Activated CD4-positive, alpha-beta T cell treated with anti-CD3 and anti-CD28 coated beads for 48 hours (primary cell): ENCODE measurements around the gene NAV2.
"Not testable (repeated sequence)": the region's sequence is repeated elsewhere in the genome, so short reads cannot be mapped to it uniquely, and the experiment has no call there.

ENCODE experiments used
- DNase-seq: peaks from one replicate; pipeline ENCODE4 v3.0.0-alpha.2; 2020

Gene NAV2

DNA sequence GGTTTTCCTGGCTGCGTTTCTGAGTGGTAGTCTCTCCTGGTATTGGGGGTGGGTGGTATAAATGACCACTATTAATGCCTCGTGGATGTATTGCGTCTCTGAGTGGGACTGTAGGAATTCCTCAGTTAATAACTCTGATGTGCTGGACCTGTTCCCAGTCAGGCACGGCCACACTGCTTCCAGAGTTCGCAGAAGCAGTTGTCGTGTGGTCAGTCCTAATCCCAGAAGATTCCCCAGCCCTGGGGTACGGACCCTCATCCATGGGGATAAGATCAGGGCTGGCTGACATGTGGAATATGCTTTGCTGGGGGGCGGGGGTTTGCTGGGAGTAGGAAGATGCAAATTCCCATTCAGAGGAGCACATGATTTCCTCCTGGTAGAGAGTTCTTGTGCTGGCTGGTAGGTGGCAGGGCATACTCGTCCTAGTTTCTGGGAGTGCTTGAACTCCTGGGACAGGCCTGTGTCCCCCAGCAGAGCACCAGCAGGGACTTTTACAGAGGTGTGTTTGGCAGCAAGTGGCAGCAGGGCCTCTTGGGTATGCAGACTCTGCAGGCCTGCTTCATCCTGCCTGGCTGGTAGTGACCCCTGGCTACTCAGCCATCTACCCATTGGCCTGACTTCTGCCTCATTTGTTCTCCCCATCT, 157.4 kb downstream of the NAV2 start:
- DNase-seq = no peak

DNA sequence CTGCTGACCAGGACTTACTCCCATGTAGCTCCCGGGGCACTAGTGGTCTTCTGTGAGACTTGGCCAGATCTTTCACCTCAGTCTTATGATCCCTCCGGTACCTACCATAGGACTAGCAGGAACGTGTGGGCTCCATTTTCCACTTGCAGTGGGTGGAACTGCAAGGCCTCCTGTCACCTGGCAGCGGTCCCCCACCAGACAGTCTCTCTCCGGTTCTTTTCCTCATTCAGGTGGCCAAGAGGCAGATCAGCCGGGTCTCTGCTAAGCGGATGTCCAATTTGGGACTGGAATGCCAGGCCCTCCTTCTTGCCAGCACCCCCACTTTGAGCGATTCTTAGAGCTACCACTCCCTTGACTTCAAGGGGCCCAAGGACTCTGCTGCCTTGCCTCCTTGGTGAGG, 158.9 kb downstream of the NAV2 start:
- no peak for DNase-seq

DNA sequence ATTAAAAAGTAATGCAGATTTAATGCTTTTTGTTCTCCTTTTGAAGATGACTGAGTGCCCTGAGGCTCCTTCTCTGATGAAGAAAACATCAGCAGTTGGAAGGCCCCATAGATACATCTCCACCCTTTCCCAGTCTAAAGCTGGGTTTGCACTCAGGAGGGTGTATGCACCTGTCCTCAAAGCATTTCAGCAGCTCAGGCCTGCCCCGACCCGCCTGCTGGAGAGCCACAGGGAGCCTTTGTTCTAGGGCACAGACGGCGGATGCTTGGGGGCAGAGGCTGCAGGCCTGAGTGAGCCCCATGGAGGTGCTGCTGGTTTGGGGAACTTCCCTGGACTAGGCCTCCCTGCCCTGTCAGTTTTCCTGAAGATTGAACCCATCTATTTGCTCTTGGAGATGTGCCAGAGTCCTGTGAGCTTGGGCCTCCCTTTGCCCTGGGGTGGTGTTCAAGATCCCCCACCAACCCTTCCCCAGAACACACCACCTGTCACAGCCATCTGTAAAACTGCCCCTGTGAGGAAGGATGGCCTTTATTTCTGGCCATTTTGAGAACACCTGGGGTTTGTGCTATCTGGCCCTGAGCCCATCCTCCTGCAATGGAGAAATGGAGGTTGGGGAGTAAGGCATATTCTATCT, 160.0 kb downstream of the NAV2 start:
- DNase-seq = no peak

DNA sequence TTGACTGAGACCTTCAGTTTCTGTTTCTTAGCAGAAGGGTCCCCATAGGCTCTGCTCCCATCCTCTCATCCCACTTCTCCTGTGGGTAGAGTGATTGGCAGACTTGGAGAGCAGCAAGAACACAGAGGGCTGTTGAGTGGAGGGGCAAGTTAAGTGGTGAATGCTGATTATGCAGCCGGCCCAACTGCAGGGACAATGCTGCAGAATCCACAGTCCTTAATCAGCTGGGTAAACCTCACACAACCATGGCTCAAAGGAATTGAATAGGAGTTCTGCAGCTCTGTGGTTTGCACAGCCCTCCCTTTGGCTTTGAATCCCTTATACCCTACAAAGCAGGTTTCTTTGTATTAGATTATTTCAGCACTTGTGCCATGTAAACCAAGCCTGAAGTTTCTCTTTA, 161.1 kb downstream of the NAV2 start:
- DNase-seq = no peak

DNA sequence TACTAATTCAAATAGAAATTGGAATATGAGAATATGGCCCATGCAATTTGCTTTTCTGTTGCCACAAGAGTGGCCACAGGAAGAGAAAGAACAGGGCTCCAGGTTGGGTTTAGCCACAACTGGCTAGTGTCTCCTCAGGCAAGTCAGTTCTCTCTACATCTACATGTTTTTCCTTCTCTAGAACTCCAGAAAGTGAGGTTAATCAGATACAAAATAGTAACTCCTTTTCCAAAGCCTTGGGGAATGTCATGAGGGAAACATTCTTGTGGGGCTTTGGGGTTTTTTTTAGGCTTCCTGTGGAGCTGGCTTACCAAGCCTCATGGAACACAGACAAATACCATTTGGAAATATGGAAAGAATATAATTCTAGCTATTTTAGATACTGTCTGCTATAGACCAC, 161.6 kb downstream of the NAV2 start:
- no peak for DNase-seq

DNA sequence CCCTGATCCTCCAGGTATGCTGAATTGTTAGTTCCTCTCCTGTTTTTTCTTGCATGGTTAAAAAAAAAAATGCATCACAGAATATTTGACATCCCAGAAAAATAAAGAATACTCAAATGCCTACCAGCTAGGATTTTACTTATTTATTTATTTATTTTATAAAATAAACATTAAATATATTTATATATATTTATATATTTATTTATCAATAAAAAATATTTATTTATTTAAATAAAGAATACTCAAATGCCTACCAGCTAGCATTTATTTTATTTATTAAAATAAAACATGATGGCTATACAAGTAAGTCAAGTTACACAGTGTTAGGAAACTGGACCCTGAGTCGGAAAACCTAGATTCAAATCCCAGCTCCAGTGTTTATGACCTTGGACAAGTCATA, 164.1 kb downstream of the NAV2 start:
- DNase-seq = no peak

DNA sequence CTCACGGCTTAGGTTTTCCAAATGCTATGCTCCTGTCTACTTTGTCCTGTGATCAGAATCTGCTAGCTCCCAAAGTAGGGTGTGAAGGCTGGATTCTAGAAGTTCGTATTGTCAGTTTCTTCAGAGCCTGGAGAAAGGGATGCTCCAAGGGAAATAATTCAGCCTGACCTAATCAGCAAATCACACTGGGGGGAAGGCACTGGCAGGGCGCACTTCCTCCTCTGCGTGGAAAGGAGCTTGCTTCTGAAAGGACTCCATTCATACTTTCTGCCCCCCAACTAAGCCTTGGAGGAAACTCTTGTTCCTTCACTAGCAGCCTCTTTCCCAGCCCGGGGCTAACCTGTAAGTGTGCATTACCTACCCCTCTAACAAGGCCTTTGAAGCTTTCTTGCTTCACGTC, 165.9 kb downstream of the NAV2 start:
- DNase-seq = no peak

DNA sequence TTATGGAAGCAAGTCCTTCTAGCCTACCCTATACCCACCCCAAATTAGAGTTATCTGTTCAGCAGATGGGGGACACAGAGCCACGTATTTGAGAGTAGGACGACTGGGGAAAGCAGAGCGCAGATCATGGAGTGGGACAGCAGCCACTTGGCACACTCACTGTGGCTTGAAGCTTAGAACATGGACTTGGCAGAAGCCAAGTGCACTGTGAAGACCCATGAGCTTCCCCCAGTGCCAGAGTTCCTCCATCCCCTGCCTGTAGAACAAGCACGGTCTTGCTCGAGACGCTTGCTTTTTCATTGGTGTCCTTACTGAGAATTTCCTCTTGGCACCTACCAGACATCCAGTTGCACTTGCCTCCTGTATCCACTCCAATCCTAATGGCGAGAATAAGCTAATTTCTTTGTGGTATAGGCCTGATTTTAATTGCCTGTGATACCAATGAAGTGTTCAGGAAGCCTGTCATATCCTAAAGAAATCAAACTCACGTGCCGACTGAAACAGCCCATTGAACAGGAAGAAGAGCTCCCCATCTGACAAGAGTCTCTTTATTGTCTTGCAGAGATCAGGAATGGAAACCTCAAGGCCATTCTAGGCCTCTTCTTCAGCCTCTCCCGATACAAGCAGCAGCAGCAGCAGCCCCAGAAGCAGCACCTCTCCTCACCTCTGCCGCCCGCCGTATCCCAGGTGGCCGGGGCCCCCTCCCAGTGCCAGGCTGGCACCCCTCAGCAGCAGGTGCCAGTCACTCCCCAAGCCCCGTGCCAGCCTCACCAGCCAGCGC, 166.9 kb downstream of the NAV2 start:
- DNase-seq = no peak

DNA sequence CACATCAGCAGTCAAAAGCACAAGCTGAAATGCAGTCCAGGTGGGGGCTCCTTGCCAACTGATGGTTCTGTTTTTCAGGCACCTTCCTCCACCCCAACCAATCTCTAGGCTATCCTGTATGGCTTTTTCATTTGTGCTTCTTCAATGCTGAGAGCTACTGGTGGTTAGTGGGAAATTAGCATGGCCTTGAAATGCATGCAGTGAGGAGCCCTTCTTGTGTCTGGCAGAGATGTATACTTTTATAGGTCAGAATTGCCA, 167.4 kb downstream of the NAV2 start:
- no peak for DNase-seq

DNA sequence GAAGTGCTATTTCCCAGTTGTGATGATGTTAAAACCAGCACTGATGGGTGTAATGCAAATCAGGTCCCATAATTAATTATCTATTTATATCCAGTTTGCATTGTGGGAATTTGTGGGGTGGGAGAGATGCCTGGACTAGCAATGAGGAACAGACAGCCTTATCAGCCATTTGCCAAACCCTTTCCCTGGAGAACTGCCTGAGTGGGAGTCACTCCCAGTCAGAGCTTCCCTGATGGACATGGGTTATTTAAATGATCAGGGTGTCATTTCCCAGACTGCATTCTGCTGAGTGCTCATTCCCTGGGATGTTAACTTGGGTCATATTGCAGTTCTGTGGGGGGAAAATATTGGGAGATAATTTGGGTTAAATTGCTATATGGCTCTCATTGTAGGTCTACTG, 168.5 kb downstream of the NAV2 start:
- no peak for DNase-seq

DNA sequence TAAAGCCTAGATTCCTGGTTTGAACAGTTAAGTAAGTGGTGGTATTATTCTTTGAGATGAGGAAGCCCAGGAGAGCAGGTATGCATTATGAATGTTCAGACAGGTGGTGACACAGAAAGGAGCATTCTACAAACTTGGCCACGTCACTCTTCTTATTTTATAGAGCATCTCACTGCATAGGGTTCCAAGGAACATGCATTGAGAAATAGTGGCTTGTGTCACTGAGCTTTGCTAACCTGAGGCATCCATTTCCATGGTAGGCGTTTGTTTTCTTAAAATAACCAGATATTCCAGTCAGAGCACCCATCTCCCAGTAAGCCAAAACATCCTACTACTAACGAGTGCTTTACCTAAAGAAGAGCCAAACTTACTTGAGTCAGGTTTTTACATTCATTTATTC, 169.7 kb downstream of the NAV2 start:
- no peak for DNase-seq

DNA sequence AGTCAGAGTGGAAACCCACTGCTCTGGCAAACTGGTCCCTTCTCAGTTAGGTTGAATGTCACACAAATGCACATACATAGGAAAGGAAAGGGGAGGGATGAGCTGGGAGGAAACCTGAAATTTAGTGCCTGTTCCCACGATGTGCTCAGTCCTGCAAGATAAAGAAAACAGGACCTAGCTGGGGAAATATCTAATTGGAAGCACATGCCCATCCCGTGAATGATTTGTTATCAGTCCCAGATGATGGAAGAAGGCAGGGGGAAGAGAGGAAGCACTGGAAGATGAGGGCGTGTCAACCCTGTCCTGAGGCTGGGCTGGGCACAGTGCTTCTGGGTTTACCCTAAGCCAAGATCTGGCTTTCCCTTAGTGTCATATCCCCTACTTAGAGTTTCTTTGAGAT, 173.9 kb downstream of the NAV2 start:
- DNase-seq = no peak

DNA sequence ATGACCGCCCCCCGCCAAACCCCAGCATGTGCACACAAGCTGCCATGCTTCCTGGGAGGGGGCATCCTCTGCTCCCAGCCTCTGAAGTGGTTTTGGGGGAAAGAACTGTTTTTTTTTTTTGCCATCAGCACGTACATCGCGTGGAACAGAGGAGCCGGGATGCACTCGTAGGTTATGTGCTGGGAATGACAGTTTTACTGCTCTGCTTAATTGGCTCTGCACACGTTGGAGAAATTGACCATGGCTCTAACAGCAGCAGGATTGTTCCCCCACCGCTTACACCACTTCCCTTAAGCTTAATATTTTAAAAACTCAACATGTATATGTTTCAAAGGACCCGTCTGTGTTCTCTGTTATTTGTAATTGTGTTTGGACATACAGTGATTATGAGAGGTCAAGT, 175.2 kb downstream of the NAV2 start:
- DNase-seq = no peak

DNA sequence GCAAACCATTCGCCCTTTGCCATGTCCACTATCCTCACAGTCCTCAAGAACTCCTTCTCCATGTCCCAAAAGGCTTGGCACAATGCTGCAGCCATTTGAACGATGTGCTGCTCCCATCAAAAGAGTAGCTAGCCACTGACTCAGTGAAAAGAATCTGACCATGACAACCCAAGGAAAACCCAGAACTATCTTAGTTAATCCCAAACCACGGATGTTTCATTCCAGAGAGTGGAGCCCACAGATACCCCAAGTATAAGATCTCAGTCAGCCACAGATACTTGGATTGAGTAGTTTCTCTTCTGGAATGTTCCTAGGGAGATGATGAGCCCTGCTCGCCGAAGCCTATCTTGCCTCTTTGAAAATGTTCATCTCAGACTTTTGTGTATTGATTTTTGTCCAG, 176.9 kb downstream of the NAV2 start:
- DNase-seq = no peak

DNA sequence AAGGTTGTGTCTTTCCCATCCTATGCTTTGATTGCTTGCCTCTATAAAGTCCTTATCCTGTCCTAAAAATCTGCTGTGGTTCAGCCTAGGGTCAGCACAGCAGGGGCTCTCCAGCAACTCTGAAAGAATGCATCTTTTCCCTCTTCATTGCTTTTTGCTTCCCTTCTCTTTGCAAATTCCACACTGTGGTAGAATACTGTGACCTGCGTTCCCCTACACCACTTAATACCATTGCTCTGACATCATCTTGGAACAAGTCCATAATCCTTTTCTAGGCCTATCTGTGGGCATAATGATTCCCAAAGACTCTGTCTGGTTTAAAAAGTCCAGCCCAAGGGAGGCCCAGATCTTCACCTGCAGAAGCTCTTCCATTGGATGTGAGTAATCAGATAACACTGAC, 177.7 kb downstream of the NAV2 start:
- no peak for DNase-seq

DNA sequence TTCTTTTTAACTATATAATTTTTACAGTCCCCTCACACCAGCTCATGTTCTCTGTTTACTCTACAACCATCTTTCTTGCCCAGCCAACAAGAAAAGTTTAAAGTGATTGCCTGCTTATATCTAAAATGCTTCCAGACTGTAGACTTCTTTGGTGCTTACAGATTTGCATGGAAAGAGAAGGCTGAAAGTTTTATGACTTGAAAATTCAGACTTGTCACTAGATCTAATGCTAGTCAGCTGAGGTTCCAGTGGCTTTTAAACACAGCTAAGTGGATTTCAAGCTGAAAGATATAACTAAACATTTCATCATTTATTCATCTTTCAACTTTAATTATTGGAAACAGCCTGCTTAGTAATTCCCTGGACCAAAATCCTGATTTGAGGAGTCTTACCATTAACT, 178.4 kb downstream of the NAV2 start:
- DNase-seq = no peak

DNA sequence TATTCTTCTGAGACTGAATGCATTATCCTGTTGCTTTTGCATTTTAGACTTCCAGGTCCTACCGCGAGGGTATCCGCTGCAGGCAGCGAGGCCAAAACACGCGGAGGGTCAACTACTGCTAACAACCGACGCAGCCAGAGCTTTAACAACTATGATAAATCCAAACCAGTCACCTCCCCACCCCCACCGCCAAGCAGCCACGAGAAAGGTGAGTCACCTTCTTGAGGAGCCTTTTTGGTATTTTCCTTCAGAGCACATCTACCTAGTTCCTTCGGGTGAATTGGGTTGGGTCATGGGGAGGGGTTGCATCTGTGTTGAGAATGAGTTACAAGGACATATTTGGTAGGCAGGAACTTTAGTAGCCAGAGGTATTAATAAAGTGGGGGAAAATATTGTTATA, 179.8 kb downstream of the NAV2 start:
- DNase-seq = peak; percentile 3

DNA sequence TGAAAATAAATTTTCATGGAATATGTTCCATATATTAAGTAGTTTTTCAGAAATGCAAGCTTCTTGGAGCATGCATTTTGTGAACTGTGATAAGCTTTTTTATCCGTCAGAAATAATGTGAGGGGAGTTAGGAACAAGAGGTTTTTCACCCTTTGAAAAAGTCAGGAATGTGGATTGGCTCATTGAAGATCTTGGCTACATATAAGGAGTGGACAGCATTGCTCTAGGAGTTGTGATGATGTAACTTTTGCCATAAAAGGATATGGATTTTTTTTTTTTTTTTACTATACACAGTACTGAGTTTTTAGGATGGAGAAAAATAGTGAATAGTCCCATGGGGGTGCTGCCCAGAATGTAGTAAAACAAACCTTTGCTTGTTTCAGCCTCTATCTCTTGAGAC, 180.2 kb downstream of the NAV2 start:
- DNase-seq = no peak

DNA sequence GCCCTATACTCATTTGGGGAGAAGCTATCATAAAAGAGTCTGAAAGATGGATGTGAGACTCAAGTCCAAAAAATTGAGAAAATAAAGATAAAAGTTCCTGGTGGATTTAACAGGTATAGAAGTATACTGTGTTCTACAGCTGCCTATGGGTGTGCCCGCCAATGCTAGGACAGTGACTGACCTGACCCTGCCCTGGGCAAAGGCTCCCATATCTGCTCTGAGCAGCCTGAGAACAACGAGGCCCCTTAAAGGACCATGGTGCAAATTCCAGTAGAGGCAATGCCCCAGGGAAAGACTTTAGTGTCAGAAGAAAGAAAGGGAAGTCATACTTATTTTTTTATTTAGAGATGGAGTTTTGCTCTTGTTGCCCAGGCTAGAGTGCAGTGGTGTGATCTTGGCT, 181.8 kb downstream of the NAV2 start:
- no peak for DNase-seq

DNA sequence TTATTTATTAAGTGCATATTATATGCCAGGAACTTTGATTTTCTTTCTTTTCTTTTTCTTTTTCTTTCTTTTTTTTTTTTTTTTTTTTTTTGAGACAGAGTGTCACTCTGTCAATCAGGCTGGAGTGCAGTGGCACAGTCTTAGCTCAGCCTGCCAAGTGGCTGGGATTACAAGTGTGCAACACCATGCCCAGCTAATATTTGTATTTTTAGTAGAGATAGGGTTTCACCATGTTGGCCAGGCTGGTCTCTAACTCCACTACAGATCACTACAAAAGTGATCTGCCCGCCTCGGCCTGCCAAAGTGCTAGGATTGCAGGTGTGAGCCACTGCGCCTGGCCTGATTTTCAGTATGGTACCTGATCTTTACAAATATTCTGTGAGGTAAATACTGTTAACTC, 182.4 kb downstream of the NAV2 start:
- DNase-seq = not testable (repeated sequence)

DNA sequence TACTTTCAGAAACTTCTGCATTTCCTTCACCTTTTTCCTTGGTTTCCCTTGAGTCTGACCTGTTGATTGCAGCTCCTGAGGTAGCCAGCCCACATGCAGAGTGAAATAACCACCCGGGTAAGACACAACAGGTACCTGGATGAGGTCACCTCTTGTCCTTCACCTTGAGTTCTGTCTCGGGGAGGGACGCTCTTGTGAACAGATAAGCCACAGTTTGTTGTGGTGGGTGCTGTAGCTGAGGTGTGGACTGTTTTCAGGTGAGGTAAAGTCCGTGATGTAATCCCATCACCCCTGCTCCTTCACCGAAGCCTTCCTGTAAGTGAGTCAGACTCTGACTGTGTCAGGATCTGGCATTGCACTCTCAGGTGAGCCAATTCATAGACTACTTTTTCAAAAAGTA, 183.1 kb downstream of the NAV2 start:
- no peak for DNase-seq

DNA sequence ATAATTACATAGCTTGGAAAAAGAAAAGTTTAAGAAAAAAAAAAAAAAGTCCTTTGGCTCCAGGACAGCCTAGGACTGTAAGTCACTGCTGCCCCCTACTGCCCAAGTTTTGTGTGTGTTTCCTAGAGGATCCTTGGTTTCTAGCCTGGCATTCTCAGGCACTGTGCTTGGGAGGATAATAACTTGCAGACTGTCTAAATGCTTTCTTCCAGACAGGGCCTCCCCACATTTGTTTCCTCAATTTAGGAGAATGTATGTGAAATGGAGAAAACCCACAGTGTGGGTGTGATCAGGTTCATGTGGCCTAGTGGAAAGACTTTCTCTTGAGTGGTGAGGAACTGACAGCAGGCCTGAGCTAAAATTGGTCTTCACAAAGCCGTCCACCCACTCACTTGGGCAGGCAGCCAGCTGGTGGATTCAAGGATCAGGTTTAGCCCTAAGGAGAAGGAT, 191.0 kb downstream of the NAV2 start:
- DNase-seq = peak; percentile 73

DNA sequence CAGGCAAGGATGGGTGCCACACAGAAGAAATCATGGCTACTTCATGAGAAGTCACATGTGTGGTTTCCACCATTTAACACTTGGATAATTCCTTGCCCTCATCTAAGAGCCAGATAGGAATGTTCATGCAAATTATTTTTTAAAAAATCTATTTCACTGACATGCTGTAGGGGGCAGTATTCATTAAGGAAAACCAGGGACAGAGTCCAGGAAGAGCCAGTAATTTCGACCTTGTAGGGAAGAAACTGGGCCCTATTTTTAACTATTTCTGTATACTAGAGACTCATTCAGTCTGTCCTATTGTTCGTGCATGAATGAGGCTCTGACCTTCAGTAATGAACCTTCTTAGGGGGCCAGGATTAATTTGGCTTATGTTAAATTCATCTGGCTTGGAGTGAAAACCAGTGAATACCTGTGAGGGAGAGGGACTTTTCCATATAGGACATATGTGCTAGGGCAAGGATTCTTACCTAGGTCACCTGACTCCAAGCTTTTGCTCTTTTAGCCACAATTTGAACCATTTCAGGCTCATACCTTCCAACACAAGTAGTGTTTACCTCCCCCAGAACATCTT, 192.7 kb downstream of the NAV2 start:
- DNase-seq = no peak

DNA sequence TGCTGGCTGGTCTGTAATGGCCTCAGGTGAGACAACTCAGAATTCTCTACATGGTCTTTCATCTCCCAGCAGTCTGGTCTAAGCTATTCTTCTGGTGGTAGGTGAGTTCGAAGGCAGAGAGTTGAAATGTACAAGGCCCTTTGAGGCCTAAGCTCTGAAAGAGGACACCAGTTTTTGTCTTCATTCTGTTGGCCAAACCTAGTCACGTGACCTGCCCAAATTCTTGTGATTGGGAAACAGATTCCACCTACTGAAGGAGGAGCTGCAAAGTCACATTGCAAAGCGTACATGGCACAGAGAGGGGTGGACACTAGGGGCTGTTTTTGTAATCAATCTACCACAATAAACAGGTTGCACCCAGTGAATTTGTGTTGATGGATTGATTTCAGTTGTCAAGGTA, 193.5 kb downstream of the NAV2 start:
- DNase-seq = no peak
